Progenitor cell of endocrine pancreas (in vitro differentiated cells): ENCODE measurements around the gene SLC5A2. TPM values are rescaled to one million over a fixed set of nuclear protein-coding genes. Genes with fewer than 3 reads are reported as not detected.

Source experiments
- DNase-seq: peaks from one replicate; pipeline ENCODE4 v3.0.0; 2021; ENCODE audit warnings: low spot score; ENCODE audit not compliant: unreplicated experiment
- H3K27ac Mint-ChIP-seq: 2 replicates; pipeline ENCODE4 v1.8.0; 2021; ENCODE audit warnings: mild to moderate bottlenecking, moderate library complexity, mixed read lengths
- H3K27me3 Mint-ChIP-seq: 2 replicates; pipeline ENCODE4 v1.8.0; 2021; ENCODE audit warnings: mixed read lengths
- H3K36me3 Mint-ChIP-seq: 2 replicates; pipeline ENCODE4 v1.8.0; 2022; ENCODE audit warnings: mixed read lengths; ENCODE audit not compliant: insufficient read depth
- H3K4me1 Mint-ChIP-seq: 2 replicates; pipeline ENCODE4 v1.8.0; 2021; ENCODE audit warnings: low read depth, mixed read lengths
- H3K4me3 Mint-ChIP-seq: 2 replicates; pipeline ENCODE4 v1.8.0; 2021; ENCODE audit warnings: low read depth, mild to moderate bottlenecking, moderate library complexity, mixed read lengths
- H3K9me3 Mint-ChIP-seq: 2 replicates; pipeline ENCODE4 v1.8.0; 2021; ENCODE audit warnings: low read depth, mixed read lengths
- CTCF ChIP-seq: fragments of 200-600 bp; sonication (generic); IDR thresholded peaks from one replicate; pipeline ENCODE4 v1.5.0; 2021; ENCODE audit warnings: antibody characterized with exemption, mild to moderate bottlenecking; ENCODE audit not compliant: unreplicated experiment
- total RNA-seq: library from RNA; stranded (reverse); gene quantifications from 2 replicates; pipeline ENCODE4 v1.2.1, GENCODE V29; 2021

SLC5A2 gene
- total RNA-seq, 1 donor from 2014 or later = 0.29 TPM

- H3K9me3 Mint-ChIP-seq = no peaks in the 10 kb centered on the region
- DNase-seq = no peak
- H3K27ac Mint-ChIP-seq = no peak overlapping the region
- peaks cover 10% of the 10 kb centered on the region for H3K36me3 Mint-ChIP-seq
- no peak overlapping the region for H3K4me3 Mint-ChIP-seq
- H3K27me3 Mint-ChIP-seq = peaks cover 15% of the 10 kb centered on the region
- peaks cover 3% of the 10 kb centered on the region for H3K4me1 Mint-ChIP-seq
- TF ChIP-seq CTCF = no peak
These were observed 15.7 kb upstream of the SLC5A2 start for GRCh38 chr16:31467151-31467773.

- no peak for TF ChIP-seq CTCF
- peaks cover 10% of the 10 kb centered on the region for H3K36me3 Mint-ChIP-seq
- no peak overlapping the region for H3K27ac Mint-ChIP-seq
- H3K4me1 Mint-ChIP-seq = peaks cover 3% of the 10 kb centered on the region
- peaks cover 21% of the 10 kb centered on the region for H3K27me3 Mint-ChIP-seq
- no peak for DNase-seq
- no peaks in the 10 kb centered on the region for H3K9me3 Mint-ChIP-seq
- no peak overlapping the region for H3K4me3 Mint-ChIP-seq
These were observed 15.1 kb upstream of the SLC5A2 start for GRCh38 chr16:31467858-31468257.

- no peaks in the 10 kb centered on the region for H3K36me3 Mint-ChIP-seq
- TF ChIP-seq CTCF = no peak
- no peak overlapping the region for H3K27ac Mint-ChIP-seq
- no peak overlapping the region for H3K4me3 Mint-ChIP-seq
- H3K4me1 Mint-ChIP-seq = peaks cover 3% of the 10 kb centered on the region
- peaks cover 49% of the 10 kb centered on the region for H3K27me3 Mint-ChIP-seq
- no peak for DNase-seq
- H3K9me3 Mint-ChIP-seq = no peaks in the 10 kb centered on the region
These were observed 12.3 kb upstream of the SLC5A2 start for GRCh38 chr16:31470615-31471014.

- Mint-ChIP-seq H3K4me3 (peak overlapping the region; percentile 39), H3K27ac (no peak overlapping the region), H3K4me1 (peaks cover 7% of the 10 kb centered on the region), H3K27me3 (peaks cover 56% of the 10 kb centered on the region), H3K36me3 (no peaks in the 10 kb centered on the region), H3K9me3 (no peaks in the 10 kb centered on the region)
- no peak for DNase-seq
- no peak for TF ChIP-seq CTCF
These were observed 11.6 kb upstream of the SLC5A2 start for GRCh38 chr16:31471241-31471874.

GRCh38 chr16:31471875-31472708, 10.8 kb upstream of the SLC5A2 start, which contains the start of gene TGFB1I1:
TSS of gene TGFB1I1 (plus strand) at chr16:31472152. CDS start at chr16:31472189, 37 bp downstream.
- H3K27ac Mint-ChIP-seq = no peak within 1 kb of the TSS
- no peaks in the 10 kb centered on the region for H3K36me3 Mint-ChIP-seq
- no peak for TF ChIP-seq CTCF
- no peaks in the 10 kb centered on the region for H3K9me3 Mint-ChIP-seq
- H3K4me3 Mint-ChIP-seq = peak within 1 kb of the TSS; percentile 68
- H3K4me1 Mint-ChIP-seq = peaks cover 11% of the 10 kb centered on the region
- H3K27me3 Mint-ChIP-seq = peaks cover 60% of the 10 kb centered on the region
- no peak for DNase-seq
